Choroid plexus epithelial cell (primary cell): ENCODE measurements around the gene DDX24.

ENCODE experiments used
- DNase-seq: peaks from one replicate; pipeline ENCODE4 v3.0.0-alpha.2; 2010; ENCODE audit warnings: low read depth
- H3K4me3 ChIP-seq: 2 replicates; pipeline ENCODE4 v1.5.1; 2011; ENCODE audit warnings: low read depth, mild to moderate bottlenecking, control low read depth, low read length, moderate library complexity
- TF ChIP-seq, protein P1 (sequence below): conservative IDR thresholded peaks from 2 replicates; pipeline ENCODE4 v1.5.1; 2011; ENCODE audit warnings: low read depth, mild to moderate bottlenecking, control low read depth, inconsistent platforms, low read length, moderate library complexity

The DDX24 gene

DNA sequence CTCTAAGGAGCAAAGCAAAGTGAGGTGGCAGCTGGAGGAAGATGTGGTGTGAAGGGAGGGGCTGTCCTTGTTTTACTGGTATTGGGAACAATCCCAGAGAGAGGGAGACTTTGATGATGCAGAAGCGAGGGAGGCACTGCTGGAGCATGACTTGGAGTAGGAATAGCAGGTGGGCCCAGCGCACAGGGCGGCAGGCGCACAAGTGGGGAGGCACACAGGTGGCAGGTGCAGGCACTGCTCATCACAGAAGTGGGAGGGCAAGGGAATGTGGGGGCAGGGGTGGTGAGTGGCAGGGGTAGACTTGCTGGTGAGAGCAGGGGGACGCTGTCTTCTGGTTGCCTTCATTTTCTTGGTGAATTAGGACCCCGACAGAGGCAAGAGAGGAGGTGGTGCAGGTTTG, 18.0 kb upstream of the DDX24 start:
- DNase-seq: no peak
- TF ChIP-seq, protein P1, sequence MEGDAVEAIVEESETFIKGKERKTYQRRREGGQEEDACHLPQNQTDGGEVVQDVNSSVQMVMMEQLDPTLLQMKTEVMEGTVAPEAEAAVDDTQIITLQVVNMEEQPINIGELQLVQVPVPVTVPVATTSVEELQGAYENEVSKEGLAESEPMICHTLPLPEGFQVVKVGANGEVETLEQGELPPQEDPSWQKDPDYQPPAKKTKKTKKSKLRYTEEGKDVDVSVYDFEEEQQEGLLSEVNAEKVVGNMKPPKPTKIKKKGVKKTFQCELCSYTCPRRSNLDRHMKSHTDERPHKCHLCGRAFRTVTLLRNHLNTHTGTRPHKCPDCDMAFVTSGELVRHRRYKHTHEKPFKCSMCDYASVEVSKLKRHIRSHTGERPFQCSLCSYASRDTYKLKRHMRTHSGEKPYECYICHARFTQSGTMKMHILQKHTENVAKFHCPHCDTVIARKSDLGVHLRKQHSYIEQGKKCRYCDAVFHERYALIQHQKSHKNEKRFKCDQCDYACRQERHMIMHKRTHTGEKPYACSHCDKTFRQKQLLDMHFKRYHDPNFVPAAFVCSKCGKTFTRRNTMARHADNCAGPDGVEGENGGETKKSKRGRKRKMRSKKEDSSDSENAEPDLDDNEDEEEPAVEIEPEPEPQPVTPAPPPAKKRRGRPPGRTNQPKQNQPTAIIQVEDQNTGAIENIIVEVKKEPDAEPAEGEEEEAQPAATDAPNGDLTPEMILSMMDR: no peak
- H3K4me3 ChIP-seq: no peak overlapping the region

DNA sequence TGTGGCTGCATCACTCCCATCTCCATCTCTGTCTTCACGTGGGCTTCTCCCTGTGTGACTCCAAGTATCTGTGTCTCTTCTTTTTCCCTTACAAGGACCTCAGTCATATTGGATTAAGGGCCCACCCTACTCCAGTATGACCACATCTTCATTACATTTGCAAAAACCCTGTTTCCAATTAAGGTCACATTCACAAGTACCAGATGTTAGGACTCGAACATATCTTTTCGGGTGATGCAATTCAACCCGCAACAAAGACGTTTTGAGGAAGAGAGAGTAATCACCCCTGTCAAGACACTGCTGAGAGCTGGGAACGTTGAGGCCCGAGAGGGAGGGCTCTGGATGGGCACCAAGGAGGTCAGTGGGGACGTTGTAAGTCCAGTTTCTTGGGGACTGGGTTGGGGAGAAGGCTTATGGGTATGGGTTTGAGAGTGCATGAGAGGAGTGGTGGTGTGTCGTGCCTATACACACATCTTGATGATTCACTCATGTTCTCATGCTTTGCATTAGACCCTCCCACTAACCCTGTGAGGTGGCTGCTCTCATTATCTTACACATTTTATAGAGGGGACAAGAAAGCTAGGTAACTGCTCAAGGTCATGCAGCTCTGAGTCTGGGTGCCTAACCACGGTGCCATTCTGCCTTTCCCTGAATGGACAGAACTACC, 17.5 kb upstream of the DDX24 start:
- H3K4me3 ChIP-seq: no peak overlapping the region
- peak; percentile 23 for DNase-seq
- TF ChIP-seq, protein P1: no peak

DNA sequence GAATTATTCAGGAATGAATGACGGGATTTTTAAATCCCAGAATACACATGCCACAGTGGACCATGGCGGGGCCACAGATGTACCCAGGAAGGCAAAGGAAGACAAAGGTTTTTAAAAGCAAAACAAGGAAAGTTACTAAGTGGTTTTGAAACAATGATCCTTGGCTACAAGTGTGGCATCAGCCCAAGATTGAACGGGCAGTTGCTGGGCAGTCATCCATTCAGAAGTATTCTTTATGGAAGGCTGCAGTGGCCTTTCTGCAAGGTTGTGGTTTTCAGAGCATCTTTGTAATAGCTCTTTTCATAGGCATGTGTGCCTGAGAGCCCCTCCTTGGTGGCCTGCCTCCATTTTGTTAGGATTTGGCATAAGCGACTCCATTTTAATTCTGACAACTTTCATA, 16.1 kb upstream of the DDX24 start:
- TF ChIP-seq, protein P1: no peak

DNA sequence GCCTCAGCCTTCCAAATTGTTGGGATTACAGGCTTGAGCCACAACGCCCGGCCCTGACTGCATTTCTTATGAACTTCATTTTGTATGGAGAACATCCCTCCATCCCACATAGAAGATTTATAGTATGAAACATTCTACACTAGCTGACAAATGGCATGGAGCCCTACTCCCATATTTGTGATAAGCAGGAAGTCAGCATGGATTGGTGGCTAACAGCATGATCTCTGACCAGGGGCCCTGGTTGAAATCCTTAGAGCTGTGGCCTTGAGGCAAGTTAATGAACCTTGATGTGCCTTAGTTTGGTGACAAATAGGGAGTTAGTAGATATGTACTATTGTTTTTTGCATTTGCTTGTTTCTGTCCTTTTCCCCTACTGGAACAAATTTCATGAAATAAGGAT, 12.4 kb upstream of the DDX24 start:
- no peak for DNase-seq
- H3K4me3 ChIP-seq: no peak overlapping the region
- TF ChIP-seq, protein P1: no peak

More for the DNA sequence above, 16.1 kb upstream of the DDX24 start:
- H3K4me3 ChIP-seq: no peak overlapping the region
- DNase-seq: no peak

DNA sequence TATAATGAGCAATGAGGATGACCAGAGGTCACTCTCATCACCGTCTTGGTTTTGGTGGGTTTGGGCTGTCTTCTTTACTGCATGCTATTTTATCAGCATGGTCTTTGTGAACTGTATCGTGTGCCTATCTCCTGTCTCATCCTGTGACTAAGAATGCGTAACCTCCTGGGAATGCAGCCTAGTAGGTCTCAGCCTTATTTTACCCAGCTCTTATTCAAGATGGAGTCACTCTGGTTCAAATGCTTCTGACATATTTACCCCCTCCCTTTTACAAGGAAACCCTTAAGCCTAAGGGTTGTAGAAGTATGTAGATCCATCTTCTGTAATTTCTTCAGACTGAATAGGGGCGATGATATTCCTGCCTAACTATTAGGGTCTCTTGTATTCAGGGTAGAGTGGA, 8.5 kb upstream of the DDX24 start:
- TF ChIP-seq, protein P1: no peak

DNA sequence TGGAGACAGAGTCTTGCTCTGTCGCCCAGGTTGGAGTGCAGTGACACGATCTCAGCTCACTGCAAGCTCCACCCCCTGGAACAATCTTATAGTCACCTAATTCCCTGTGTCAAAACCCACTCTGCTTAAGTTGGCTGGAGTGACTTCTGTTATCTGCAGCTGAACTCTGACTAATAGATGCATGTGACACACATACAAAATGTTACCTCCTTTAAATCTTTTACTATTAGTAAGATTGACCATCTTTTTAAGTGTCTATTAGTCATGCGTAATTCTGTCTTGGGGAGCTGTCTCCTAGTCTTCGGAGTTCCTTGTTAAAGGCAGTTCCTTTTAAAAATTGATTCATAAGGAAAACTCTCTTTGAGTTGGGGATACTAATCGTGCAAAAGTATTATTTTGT, 7.5 kb upstream of the DDX24 start:
- H3K4me3 ChIP-seq: no peak overlapping the region
- TF ChIP-seq, protein P1: no peak
- peak; percentile 23 for DNase-seq

More for the DNA sequence above, 8.5 kb upstream of the DDX24 start:
- DNase-seq: no peak
- no peak overlapping the region for H3K4me3 ChIP-seq

DNA sequence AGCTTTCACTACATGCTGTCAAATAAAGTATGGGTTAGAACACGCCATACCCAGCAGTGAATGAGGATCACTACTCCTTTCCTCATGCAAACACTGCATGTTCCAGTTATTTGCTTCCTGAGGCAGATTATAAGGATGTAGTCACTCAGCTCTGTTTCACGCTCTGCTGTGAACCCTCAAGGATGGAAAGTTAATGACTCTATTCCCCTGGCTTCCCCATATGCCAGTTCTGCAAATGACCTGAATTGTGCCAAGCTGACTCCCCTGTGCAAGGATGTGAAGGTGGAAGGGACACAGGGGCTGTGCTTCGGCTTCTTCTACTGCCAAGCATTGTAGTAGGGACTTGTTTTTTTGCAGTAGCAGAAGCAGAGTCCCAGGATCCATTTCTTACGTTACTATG, 6.9 kb upstream of the DDX24 start:
- no peak for DNase-seq
- H3K4me3 ChIP-seq: no peak overlapping the region
- TF ChIP-seq, protein P1: no peak
